B cell (primary cell): ENCODE data around the gene CHIT1. TPM values are rescaled to one million over a fixed set of nuclear protein-coding genes. Genes with fewer than 3 reads are reported as not detected.

Source experiments
- ATAC-seq: fragments of 200-7000 bp; cut with Tn5 transposase; one replicate; pipeline ENCODE4 v1.10.0; 2021; ENCODE audit warnings: low read depth, mild to moderate bottlenecking, moderate number of reproducible peaks, moderate library complexity
- CTCF ChIA-PET: fragments of 350-600 bp; sonication (Branson Sonifier 250); formaldehyde crosslinking; loops from one replicate; lab custom pipeline; 2021; ENCODE audit warnings: antibody characterized with exemption, inconsistent platforms; lab: Charles Lee
- POLR2A ChIA-PET: fragments of 350-600 bp; sonication (Branson Sonifier 250); formaldehyde crosslinking; loops from one replicate; lab custom pipeline; 2021; ENCODE audit warnings: antibody characterized with exemption; lab: Charles Lee
- DNase-seq: peaks from one replicate; pipeline ENCODE4 v3.0.0; 2013
- H2AFZ ChIP-seq: 2 replicates; pipeline ENCODE4 v1.6.1; 2012; ENCODE audit warnings: mild to moderate bottlenecking, low read depth, low read length; ENCODE audit not compliant: insufficient read depth, poor library complexity, severe bottlenecking
- H3K27ac ChIP-seq, 2 donors: 1 replicate in 1 of 2; 2 replicates in 1 of 2; pipeline ENCODE4 v1.5.1; 2012 to 2013; ENCODE audit warnings: low read length in 2 of 2, mild to moderate bottlenecking in 2 of 2, moderate library complexity in 1 of 2
- H3K27me3 ChIP-seq, 4 experiments: fragments of 200-600 bp in 1 of 4; sonication (generic) in 1 of 4; replicated peaks in 1 of 4; 1 replicate in 2 of 4; 2 replicates in 2 of 4; pipeline versions ENCODE4 v1.6.1 to v1.7.0; 2013 to 2016; ENCODE audit warnings: low read length in 3 of 4, mild to moderate bottlenecking in 2 of 4, mixed read lengths in 1 of 4, moderate library complexity in 1 of 4; ENCODE audit not compliant: insufficient read depth in 4 of 4, control insufficient read depth in 3 of 4; ENCODE audit errors: control extremely low read depth in 1 of 4
- H3K36me3 ChIP-seq, 2 experiments: replicated peaks in 1 of 2; 1 replicate in 1 of 2; 2 replicates in 1 of 2; pipeline versions ENCODE4 v1.6.1 to v1.7.1; 2013; ENCODE audit warnings: low read length in 1 of 2; ENCODE audit not compliant: insufficient read depth in 2 of 2, control insufficient read depth in 1 of 2; ENCODE audit errors: control extremely low read depth in 1 of 2, extremely low read depth in 1 of 2
- H3K4me1 ChIP-seq, 2 donors: fragments of 200-600 bp in 1 of 2; sonication (generic) in 1 of 2; 1 replicate in 1 of 2; 2 replicates in 1 of 2; pipeline versions ENCODE4 v1.5.1 to v1.6.1; 2013 to 2017; ENCODE audit warnings: low read length in 2 of 2; ENCODE audit not compliant: control insufficient read depth in 2 of 2, insufficient read depth in 2 of 2
- H3K4me2 ChIP-seq: replicated peaks from 2 replicates; pipeline ENCODE3; 2012; ENCODE audit warnings: mild to moderate bottlenecking, low read depth, low read length; ENCODE audit not compliant: poor library complexity, severe bottlenecking
- H3K4me3 ChIP-seq, 5 experiments: fragments of 200-600 bp in 1 of 5; sonication (generic) in 1 of 5; 1 replicate in 3 of 5; 2 replicates in 2 of 5; pipeline versions ENCODE4 v1.5.1 to v1.7.0; 2011 to 2016; ENCODE audit warnings: low read length in 4 of 5, mild to moderate bottlenecking in 4 of 5, low read depth in 2 of 5, control low read depth in 1 of 5, moderate library complexity in 1 of 5; ENCODE audit not compliant: insufficient read depth in 1 of 5; ENCODE audit errors: control extremely low read depth in 1 of 5, extremely low read depth in 1 of 5
- H3K79me2 ChIP-seq: fragments of 200-600 bp; sonication (generic); one replicate; pipeline ENCODE4 v1.6.0; 2016; ENCODE audit warnings: low read length; ENCODE audit not compliant: control insufficient read depth, insufficient read depth
- H3K9ac ChIP-seq: fragments of 200-600 bp; sonication (generic); 2 replicates; pipeline ENCODE4 v1.6.1; 2017; ENCODE audit warnings: mild to moderate bottlenecking, low read length, moderate library complexity
- H3K9me3 ChIP-seq, 3 donors: one replicate each; pipeline versions ENCODE4 v1.6.1 to v1.7.1; 2013; ENCODE audit warnings: low read length in 2 of 3; ENCODE audit not compliant: control insufficient read depth in 2 of 3, insufficient read depth in 1 of 3; ENCODE audit errors: control extremely low read depth in 1 of 3
- H4K20me1 ChIP-seq: 2 replicates; pipeline ENCODE4 v1.6.0; 2012; ENCODE audit warnings: mild to moderate bottlenecking, low read length; ENCODE audit not compliant: insufficient read depth, control insufficient read depth, poor library complexity, severe bottlenecking
- H3K27ac Mint-ChIP-seq: one replicate; pipeline ENCODE4 v1.8.0; 2021; ENCODE audit warnings: mixed read lengths
- H3K27me3 Mint-ChIP-seq: one replicate; pipeline ENCODE4 v1.8.0; 2021; ENCODE audit warnings: mixed read lengths
- H3K4me1 Mint-ChIP-seq: one replicate; pipeline ENCODE4 v1.8.0; 2021; ENCODE audit warnings: mixed read lengths
- H3K4me3 Mint-ChIP-seq: one replicate; pipeline ENCODE4 v1.8.0; 2021; ENCODE audit warnings: mixed read lengths
- H3K9me3 Mint-ChIP-seq: one replicate; pipeline ENCODE4 v1.8.0; 2022; ENCODE audit warnings: mixed read lengths; ENCODE audit not compliant: insufficient read depth
- EZH2 ChIP-seq: IDR thresholded peaks from 2 replicates; pipeline ENCODE4 v1.6.1; 2012; ENCODE audit warnings: borderline replicate concordance, low read depth, mild to moderate bottlenecking, moderate library complexity, low read length; ENCODE audit not compliant: insufficient read depth, poor library complexity, severe bottlenecking
- WGBS: methylation state at CpG from one replicate; pipeline ENCODE4 v1.1.5; 2013; ENCODE audit warnings: missing lambda C conversion rate; ENCODE audit not compliant: insufficient coverage; 5-methylcytosine and 5-hydroxymethylcytosine counted together
- intact Hi-C: fragments of 100-400 bp; cut with micrococcal nuclease; formaldehyde crosslinking; loops from one replicate; pipeline ENCODE4 v1.10.0; 2022
- polyA plus RNA-seq: library from polyadenylated mRNA; depleted of rRNA; stranded (reverse); fragments of >200 nt; gene quantifications from 2 replicates; pipeline ENCODE4 v1.2.3, GENCODE V29; 2012
- total RNA-seq, 2 donors: library from RNA; stranded (reverse); fragments of 120-200 nt in 1 of 2; gene quantifications; 1 replicate in 1 of 2; 2 replicates in 1 of 2; pipeline versions ENCODE4 v1.2.3 to v1.2.4, GENCODE V29; 2013 to 2022
- TF ChIP-seq, protein P1 (sequence below): fragments of 200-600 bp; IDR thresholded peaks from one replicate; pipeline ENCODE4 v1.8.0; 2022; ENCODE audit warnings: antibody characterized with exemption, mild to moderate bottlenecking

The CHIT1 gene
- total and polyA plus RNA-seq, 2 donors (not counting 1 experiment from before 2014, with no cell fraction given) = 2.0 to 8.2 TPM

DNA sequence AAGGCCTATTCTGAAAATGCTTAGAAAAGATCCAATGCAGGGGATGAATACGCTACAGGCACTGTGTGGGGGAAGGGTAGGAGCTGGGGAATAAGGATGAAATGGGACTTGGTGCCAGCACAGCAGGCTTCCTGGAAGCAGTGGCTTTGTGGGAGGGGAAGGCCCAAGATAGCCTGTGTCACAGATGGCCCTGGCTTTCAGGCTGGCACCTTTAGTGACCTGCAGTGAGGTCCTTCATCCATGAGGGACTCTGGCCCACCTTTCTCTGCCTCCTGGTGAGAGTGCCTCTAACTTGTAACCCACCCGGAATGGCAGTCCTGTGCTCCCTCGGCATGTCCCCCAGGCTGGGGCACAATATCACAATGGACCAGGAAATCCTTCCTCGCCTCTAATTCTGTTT lies 43.9 kb downstream of the CHIT1 start:
- intact Hi-C loops = no loop called here
- no peaks in the 10 kb centered on the region for H3K4me1 ChIP-seq
- H3K27ac Mint-ChIP-seq = no peak overlapping the region
- H3K27ac ChIP-seq = no peak overlapping the region
- H3K27me3 Mint-ChIP-seq = peaks cover 16% of the 10 kb centered on the region
- TF ChIP-seq, protein P1, sequence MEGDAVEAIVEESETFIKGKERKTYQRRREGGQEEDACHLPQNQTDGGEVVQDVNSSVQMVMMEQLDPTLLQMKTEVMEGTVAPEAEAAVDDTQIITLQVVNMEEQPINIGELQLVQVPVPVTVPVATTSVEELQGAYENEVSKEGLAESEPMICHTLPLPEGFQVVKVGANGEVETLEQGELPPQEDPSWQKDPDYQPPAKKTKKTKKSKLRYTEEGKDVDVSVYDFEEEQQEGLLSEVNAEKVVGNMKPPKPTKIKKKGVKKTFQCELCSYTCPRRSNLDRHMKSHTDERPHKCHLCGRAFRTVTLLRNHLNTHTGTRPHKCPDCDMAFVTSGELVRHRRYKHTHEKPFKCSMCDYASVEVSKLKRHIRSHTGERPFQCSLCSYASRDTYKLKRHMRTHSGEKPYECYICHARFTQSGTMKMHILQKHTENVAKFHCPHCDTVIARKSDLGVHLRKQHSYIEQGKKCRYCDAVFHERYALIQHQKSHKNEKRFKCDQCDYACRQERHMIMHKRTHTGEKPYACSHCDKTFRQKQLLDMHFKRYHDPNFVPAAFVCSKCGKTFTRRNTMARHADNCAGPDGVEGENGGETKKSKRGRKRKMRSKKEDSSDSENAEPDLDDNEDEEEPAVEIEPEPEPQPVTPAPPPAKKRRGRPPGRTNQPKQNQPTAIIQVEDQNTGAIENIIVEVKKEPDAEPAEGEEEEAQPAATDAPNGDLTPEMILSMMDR = no peak
- TF ChIP-seq EZH2 = no peak
- ATAC-seq (no peak), DNase-seq (no peak)
- no peaks in the 10 kb centered on the region for H3K36me3 ChIP-seq
- H3K27me3 ChIP-seq = peaks cover 0 to 5% (median 0%) of the 10 kb centered on the region in 4 experiments
- 96% methylated on average over 4 of the region's 4 CpGs for WGBS
- POLR2A ChIA-PET = no interaction called here
- no peaks in the 10 kb centered on the region for H3K9me3 Mint-ChIP-seq
- no peak overlapping the region for H2AFZ ChIP-seq
- H4K20me1 ChIP-seq = no peaks in the 10 kb centered on the region
- H3K4me3 Mint-ChIP-seq = no peak overlapping the region
- H3K4me3 ChIP-seq = no peak overlapping the region
- CTCF ChIA-PET = no interaction called here
- H3K79me2 ChIP-seq = no peaks in the 10 kb centered on the region
- H3K9ac ChIP-seq = no peak overlapping the region
- H3K4me2 ChIP-seq = no peak overlapping the region
- no peaks in the 10 kb centered on the region for H3K4me1 Mint-ChIP-seq
- no peaks in the 10 kb centered on the region for H3K9me3 ChIP-seq

DNA sequence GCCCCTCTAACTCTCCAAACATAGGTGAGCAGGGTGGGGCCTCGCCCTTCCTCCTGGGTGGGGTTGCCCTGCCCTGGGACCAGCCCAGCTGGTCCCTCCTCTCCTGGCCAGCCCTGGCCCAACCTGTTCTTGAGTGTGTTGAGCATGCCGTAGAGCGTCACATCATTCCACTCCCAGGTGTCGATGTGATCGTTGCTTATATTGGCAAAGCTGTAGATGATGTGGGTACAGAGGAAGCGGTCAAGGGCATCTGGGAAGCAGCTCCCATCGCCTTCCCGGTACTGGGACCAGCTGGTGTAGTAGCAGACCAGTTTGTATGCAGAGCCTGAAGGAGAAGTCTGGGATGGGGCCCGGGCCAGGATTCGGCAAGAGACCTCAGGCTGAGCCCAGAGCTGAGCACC lies 44.4 kb downstream of the CHIT1 start:
- no peak for TF ChIP-seq EZH2
- TF ChIP-seq, protein P1 = no peak
- no peaks in the 10 kb centered on the region for H3K4me1 ChIP-seq
- CTCF ChIA-PET = no interaction called here
- Mint-ChIP-seq H3K9me3 (no peaks in the 10 kb centered on the region), H3K27me3 (peaks cover 16% of the 10 kb centered on the region), H3K4me1 (no peaks in the 10 kb centered on the region), H3K4me3 (no peak overlapping the region), H3K27ac (no peak overlapping the region)
- no peak overlapping the region for H3K9ac ChIP-seq
- no peaks in the 10 kb centered on the region for H3K36me3 ChIP-seq
- H4K20me1 ChIP-seq = no peaks in the 10 kb centered on the region
- no peak overlapping the region for H3K27ac ChIP-seq
- H3K79me2 ChIP-seq = no peaks in the 10 kb centered on the region
- POLR2A ChIA-PET = no interaction called here
- ATAC-seq (no peak), DNase-seq (no peak)
- H3K9me3 ChIP-seq = no peaks in the 10 kb centered on the region
- H3K4me3 ChIP-seq = no peak overlapping the region
- H3K4me2 ChIP-seq = no peak overlapping the region
- intact Hi-C loops = no loop called here
- 90% methylated on average over 10 of the region's 10 CpGs for WGBS
- H3K27me3 ChIP-seq = peaks cover 0 to 5% (median 0%) of the 10 kb centered on the region in 4 experiments
- H2AFZ ChIP-seq = no peak overlapping the region
